Keratinocyte (primary cell): ENCODE results near the gene ASPHD2. TPM values are rescaled to one million over a fixed set of nuclear protein-coding genes. Genes with fewer than 3 reads are reported as not detected.

ENCODE experiments used
- DNase-seq: peaks from one replicate; pipeline ENCODE4 v3.0.0-alpha.2; 2011; ENCODE audit warnings: low read depth, missing footprints, low spot score
- FAIRE-seq: peaks from 2 replicates; lab custom pipeline; 2011; peaks lifted over from hg19 to GRCh38; lab: Jason Lieb, UNC
- H2AFZ ChIP-seq: 2 replicates; pipeline ENCODE4 v1.6.0; 2012; ENCODE audit warnings: low read length, control low read depth, inconsistent platforms; ENCODE audit not compliant: control insufficient read depth
- H3K27ac ChIP-seq: 2 replicates; pipeline ENCODE4 v1.5.1; 2011; ENCODE audit warnings: low read length; ENCODE audit not compliant: control insufficient read depth, insufficient read depth
- H3K27me3 ChIP-seq: 3 replicates; pipeline ENCODE4 v1.6.0; 2011; ENCODE audit warnings: low read length; ENCODE audit not compliant: control insufficient read depth, insufficient read depth; ENCODE audit errors: extremely low read depth
- H3K36me3 ChIP-seq, 2 experiments: 2 replicates in 1 of 2; 3 replicates in 1 of 2; pipeline ENCODE4 v1.5.1; 2011; ENCODE audit warnings: low read length in 2 of 2, mild to moderate bottlenecking in 1 of 2; ENCODE audit not compliant: control insufficient read depth in 2 of 2, insufficient read depth in 2 of 2; ENCODE audit errors: extremely low read depth in 1 of 2
- H3K4me1 ChIP-seq: 3 replicates; pipeline ENCODE4 v1.5.1; 2011; ENCODE audit warnings: low read length; ENCODE audit not compliant: control insufficient read depth, insufficient read depth; ENCODE audit errors: extremely low read depth
- H3K4me2 ChIP-seq: 3 replicates; pipeline ENCODE4 v1.6.0; 2011; ENCODE audit warnings: low read depth, low read length; ENCODE audit not compliant: control insufficient read depth, insufficient read depth; ENCODE audit errors: extremely low read depth
- H3K4me3 ChIP-seq, 3 experiments: fragments of 200-600 bp in 1 of 3; sonication (generic) in 1 of 3; 2 replicates in 2 of 3; 3 replicates in 1 of 3; pipeline ENCODE4 v1.5.1; 2011 to 2016; ENCODE audit warnings: low read length in 3 of 3, mild to moderate bottlenecking in 3 of 3, control low read depth in 2 of 3, inconsistent platforms in 1 of 3, low read depth in 1 of 3, mixed read lengths in 1 of 3, mixed run types in 1 of 3, moderate library complexity in 1 of 3; ENCODE audit not compliant: control insufficient read depth in 2 of 3, insufficient read depth in 2 of 3; ENCODE audit errors: extremely low read depth in 1 of 3
- H3K79me2 ChIP-seq: 2 replicates; pipeline ENCODE4 v1.6.0; 2012; ENCODE audit warnings: low read length; ENCODE audit not compliant: control insufficient read depth, insufficient read depth
- H3K9ac ChIP-seq: 3 replicates; pipeline ENCODE4 v1.6.0; 2011; ENCODE audit warnings: low read length; ENCODE audit not compliant: control insufficient read depth, insufficient read depth; ENCODE audit errors: extremely low read depth
- H3K9me1 ChIP-seq: 3 replicates; pipeline ENCODE4 v1.6.0; 2011; ENCODE audit warnings: low read length; ENCODE audit not compliant: control insufficient read depth, insufficient read depth; ENCODE audit errors: extremely low read depth
- H3K9me3 ChIP-seq: 2 replicates; pipeline ENCODE4 v1.5.1; 2012; ENCODE audit warnings: low read depth, low read length; ENCODE audit not compliant: control insufficient read depth
- H4K20me1 ChIP-seq: 3 replicates; pipeline ENCODE4 v1.6.0; 2011; ENCODE audit warnings: low read length; ENCODE audit not compliant: control insufficient read depth, insufficient read depth; ENCODE audit errors: extremely low read depth
- EZH2 ChIP-seq: IDR thresholded peaks from one replicate; pipeline ENCODE4 v1.6.1; 2012; ENCODE audit warnings: inconsistent platforms, mild to moderate bottlenecking, low read length, moderate library complexity
- dilution Hi-C: fragments of 300-500 bp; cut with MboI; formaldehyde crosslinking; loops from one replicate; pipeline ENCODE4 v1.7.0; 2020; ENCODE audit warnings: low sequenced_read_pairs; ENCODE audit not compliant: extremely low pct_ligation_motif_present
- polyA plus RNA-seq, 5 experiments: library from polyadenylated mRNA; depleted of rRNA in 3 of 5; stranded (reverse) in 3 of 5; stranded (forward) in 1 of 5; unstranded in 1 of 5; fragments of >200 nt; gene quantifications; 1 replicate in 1 of 5; 2 replicates in 3 of 5; 3 replicates in 1 of 5; pipeline versions ENCODE4 v1.2.1 to v1.2.3, GENCODE V29; 2011 to 2012; ENCODE audit warnings: missing spikeins in 2 of 5, low read depth in 1 of 5, low replicate concordance in 1 of 5
- small RNA-seq, 3 experiments: library from RNA; depleted of rRNA; stranded (forward); fragments of <200 nt; gene quantifications; one replicate each; pipeline ENCODE3, GENCODE V24; 2012; ENCODE audit warnings: low read depth in 3 of 3, low replicate concordance in 1 of 3; ENCODE audit not compliant: insufficient read length in 3 of 3
- TF ChIP-seq, protein P1 (sequence below), 3 experiments: IDR thresholded peaks in 1 of 3; conservative IDR thresholded peaks in 1 of 3; optimal IDR thresholded peaks in 1 of 3; 2 replicates in 2 of 3; 3 replicates in 1 of 3; pipeline versions ENCODE3 to v1.5.1; 2011; ENCODE audit warnings: low read length in 3 of 3, mild to moderate bottlenecking in 3 of 3, moderate library complexity in 2 of 3, control low read depth in 1 of 3, inconsistent platforms in 1 of 3; ENCODE audit not compliant: insufficient read depth in 2 of 3; ENCODE audit errors: extremely low read depth in 1 of 3

The ASPHD2 gene
- polyA plus RNA-seq, 1 donor (not counting 4 experiments of a cell fraction or from before 2014, with no cell fraction given), result 3.5 TPM

DNA sequence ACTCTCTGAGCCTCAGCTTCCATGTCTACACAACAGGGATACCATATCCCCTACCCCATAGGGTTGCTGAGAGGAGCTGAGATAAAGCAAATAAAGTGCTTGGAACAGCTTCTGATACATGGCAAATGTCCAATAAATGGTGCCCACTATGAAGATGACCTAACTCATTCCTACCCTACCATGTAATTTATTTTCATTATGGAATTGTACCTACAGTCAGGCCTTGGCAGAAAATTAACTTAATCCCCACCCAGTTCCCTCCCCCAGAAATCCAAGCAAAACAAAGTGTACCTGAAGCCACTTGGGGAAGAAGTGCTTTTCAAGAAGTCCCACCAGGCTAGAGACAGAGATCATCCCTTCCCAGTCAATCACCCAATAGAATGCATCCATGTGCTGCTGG, 65.4 kb downstream of the ASPHD2 start:
- Histone ChIP-seq H3K27me3 (no peaks in the 10 kb centered on the region), H3K9ac (no peak overlapping the region), H3K27ac (no peak overlapping the region), H3K9me3 (no peaks in the 10 kb centered on the region), H4K20me1 (no peaks in the 10 kb centered on the region), H3K36me3 (peaks cover 39 to 48% of the 10 kb centered on the region in 2 experiments), H2AFZ (no peak overlapping the region), H3K4me2 (no peak overlapping the region), H3K9me1 (no peaks in the 10 kb centered on the region), H3K4me1 (peaks cover 24% of the 10 kb centered on the region), H3K4me3 (no peak overlapping the region), H3K79me2 (peaks cover 6% of the 10 kb centered on the region)
- TF ChIP-seq, protein P1, sequence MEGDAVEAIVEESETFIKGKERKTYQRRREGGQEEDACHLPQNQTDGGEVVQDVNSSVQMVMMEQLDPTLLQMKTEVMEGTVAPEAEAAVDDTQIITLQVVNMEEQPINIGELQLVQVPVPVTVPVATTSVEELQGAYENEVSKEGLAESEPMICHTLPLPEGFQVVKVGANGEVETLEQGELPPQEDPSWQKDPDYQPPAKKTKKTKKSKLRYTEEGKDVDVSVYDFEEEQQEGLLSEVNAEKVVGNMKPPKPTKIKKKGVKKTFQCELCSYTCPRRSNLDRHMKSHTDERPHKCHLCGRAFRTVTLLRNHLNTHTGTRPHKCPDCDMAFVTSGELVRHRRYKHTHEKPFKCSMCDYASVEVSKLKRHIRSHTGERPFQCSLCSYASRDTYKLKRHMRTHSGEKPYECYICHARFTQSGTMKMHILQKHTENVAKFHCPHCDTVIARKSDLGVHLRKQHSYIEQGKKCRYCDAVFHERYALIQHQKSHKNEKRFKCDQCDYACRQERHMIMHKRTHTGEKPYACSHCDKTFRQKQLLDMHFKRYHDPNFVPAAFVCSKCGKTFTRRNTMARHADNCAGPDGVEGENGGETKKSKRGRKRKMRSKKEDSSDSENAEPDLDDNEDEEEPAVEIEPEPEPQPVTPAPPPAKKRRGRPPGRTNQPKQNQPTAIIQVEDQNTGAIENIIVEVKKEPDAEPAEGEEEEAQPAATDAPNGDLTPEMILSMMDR (optimal IDR thresholded peaks at IDR 0.05 in 1 of 3, IDR thresholded peaks at IDR 0.05 in 1 of 3, conservative IDR thresholded peaks at IDR 0.05 in 1 of 3; ENCODE audit: extremely low read depth in 1 of 3, insufficient read depth in 2 of 3, low read length in 3 of 3), result no peak
- TF ChIP-seq EZH2, result no peak
- dilution Hi-C loops, result no loop called here
- no peak for FAIRE-seq
- no peak for DNase-seq

Small RNA genes lying within 50 kb of the gene (small RNA-seq; reads per million reads assigned to genes)
- gene RNA5SP495, result 0 to 0.33 (median 0.07) reads per million in 3 experiments

Other genes with a start within 250 kb of the ASPHD2 start
- 15.3 to 21.5 TPM (median 21.3 TPM) in 3 replicates for gene HPS4, start 54.5 kb downstream of the ASPHD2 start, polyA plus RNA-seq
- 30.2 to 45.0 TPM (median 33.0 TPM) in 3 replicates for gene SRRD, start 54.6 kb downstream of the ASPHD2 start, polyA plus RNA-seq
- 25.7 to 30.3 TPM (median 28.6 TPM) in 3 replicates for gene TFIP11, start 83.2 kb downstream of the ASPHD2 start, polyA plus RNA-seq
- 22.4 to 40.0 TPM (median 22.7 TPM) in 3 replicates for gene TPST2, start 160.9 kb downstream of the ASPHD2 start, polyA plus RNA-seq
- not detected in 3 replicates for gene CRYBB1, start 188.8 kb downstream of the ASPHD2 start, polyA plus RNA-seq
- not detected in 3 replicates for gene CRYBA4, start 192.7 kb downstream of the ASPHD2 start, polyA plus RNA-seq
- 0.01 to 0.04 TPM (median 0.02 TPM) in 3 replicates for gene MIAT, start 228.3 kb downstream of the ASPHD2 start, polyA plus RNA-seq